GM18858 (cell line): ENCODE measurements around the gene HOXB3.

Source experiments
- ATAC-seq: cut with Tn5 transposase; IDR thresholded peaks from one replicate; pipeline ENCODE4 v1.9.1; 2021; ENCODE audit not compliant: unreplicated experiment

HOXB3 gene

GRCh38 chr17:48588528-48588927, 1.5 kb downstream of the HOXB3 start:
- ATAC-seq: no peak

GRCh38 chr17:48588074-48588415, 2.0 kb downstream of the HOXB3 start:
- ATAC-seq: no peak

GRCh38 chr17:48587276-48588073, 2.6 kb downstream of the HOXB3 start:
- ATAC-seq: no peak

GRCh38 chr17:48586355-48587258, 3.4 kb downstream of the HOXB3 start:
- ATAC-seq: no peak

- no peak for ATAC-seq
Observed at GRCh38 chr17:48584223-48584741, 5.8 kb downstream of the HOXB3 start.

- no peak for ATAC-seq
Observed at GRCh38 chr17:48583708-48584222, 6.3 kb downstream of the HOXB3 start.

GRCh38 chr17:48582750-48583069, 7.3 kb downstream of the HOXB3 start:
- no peak for ATAC-seq

GRCh38 chr17:48579760-48580554, 10.1 kb downstream of the HOXB3 start:
- ATAC-seq: no peak

- ATAC-seq: no peak
Observed at GRCh38 chr17:48579471-48579759, 10.6 kb downstream of the HOXB3 start.

- no peak for ATAC-seq
Observed at GRCh38 chr17:48578616-48579470, 11.2 kb downstream of the HOXB3 start.

- ATAC-seq: no peak
Observed at GRCh38 chr17:48577946-48578615, 12.0 kb downstream of the HOXB3 start, which contains the start of gene HOXB4. Gene HOXB4, minus strand, starts transcription at chr17:48578350. Its CDS starts 31 bp downstream, at chr17:48578319.

- ATAC-seq: no peak
Observed at GRCh38 chr17:48577330-48577945, 12.6 kb downstream of the HOXB3 start.

GRCh38 chr17:48576479-48577309, 13.3 kb downstream of the HOXB3 start:
- no peak for ATAC-seq

- no peak for ATAC-seq
Observed at GRCh38 chr17:48575673-48576478, 14.2 kb downstream of the HOXB3 start.

GRCh38 chr17:48575066-48575582, 14.9 kb downstream of the HOXB3 start:
- no peak for ATAC-seq

- ATAC-seq: no peak
Observed at GRCh38 chr17:48574505-48575065, 15.5 kb downstream of the HOXB3 start.

GRCh38 chr17:48571826-48572417, 18.1 kb downstream of the HOXB3 start:
- ATAC-seq: no peak
